Activated CD4-positive, alpha-beta memory T cell treated with anti-CD3 and anti-CD28 coated beads, Interleukin-2, amount 10 ng/mL, durations not matched to agents 7 days and 5 days (primary cell): ENCODE data around the gene POTEJ. TPM values are rescaled to one million over a fixed set of nuclear protein-coding genes. Genes with fewer than 3 reads are reported as not detected.
"Not testable (repeated sequence)": the region's sequence is repeated elsewhere in the genome, so short reads cannot be mapped to it uniquely, and the experiment has no call there.

Source experiments
- CTCF ChIA-PET: fragments of 350-600 bp; sonication (Branson Sonifier 250); formaldehyde crosslinking; loops from one replicate; lab custom pipeline; 2021; ENCODE audit warnings: antibody characterized with exemption, inconsistent platforms; lab: Charles Lee
- POLR2A ChIA-PET: fragments of 350-600 bp; sonication (Branson Sonifier 250); formaldehyde crosslinking; loops from one replicate; lab custom pipeline; 2021; ENCODE audit warnings: antibody characterized with exemption; lab: Charles Lee
- DNase-seq: peaks from one replicate; pipeline ENCODE4 v3.0.0-alpha.2; 2020
- H3K27ac Mint-ChIP-seq: one replicate; pipeline ENCODE4 v1.8.0; 2021; ENCODE audit warnings: mild to moderate bottlenecking, mixed read lengths
- H3K27me3 Mint-ChIP-seq: one replicate; pipeline ENCODE4 v1.8.0; 2021; ENCODE audit warnings: mixed read lengths
- H3K36me3 Mint-ChIP-seq: one replicate; pipeline ENCODE4 v1.8.0; 2021; ENCODE audit warnings: low read depth, mixed read lengths
- H3K4me1 Mint-ChIP-seq: one replicate; pipeline ENCODE4 v1.8.0; 2021; ENCODE audit warnings: mixed read lengths
- H3K4me3 Mint-ChIP-seq: one replicate; pipeline ENCODE4 v1.8.0; 2021; ENCODE audit warnings: mild to moderate bottlenecking, mixed read lengths
- H3K9me3 Mint-ChIP-seq: one replicate; pipeline ENCODE4 v1.8.0; 2021; ENCODE audit warnings: mixed read lengths
- total RNA-seq, 2 experiments: library from RNA; stranded (reverse); gene quantifications; one replicate each; pipeline ENCODE4 v1.2.3, GENCODE V29; 2021

POTEJ gene
- total RNA-seq, 2 experiments from 2014 or later, result not detected

- DNase-seq, H3K9me3 Mint-ChIP-seq, CTCF ChIA-PET, H3K27me3 Mint-ChIP-seq, POLR2A ChIA-PET, H3K36me3 Mint-ChIP-seq, H3K27ac Mint-ChIP-seq, H3K4me3 Mint-ChIP-seq, H3K4me1 Mint-ChIP-seq: not testable (repeated sequence)
These were observed 20.3 kb upstream of the POTEJ start for GRCh38 chr2:130590842-130591359.

GRCh38 chr2:130592791-130593414 lies 18.3 kb upstream of the POTEJ start:
- H3K36me3 Mint-ChIP-seq, CTCF ChIA-PET, POLR2A ChIA-PET, H3K9me3 Mint-ChIP-seq, H3K27me3 Mint-ChIP-seq, DNase-seq, H3K4me3 Mint-ChIP-seq, H3K4me1 Mint-ChIP-seq, H3K27ac Mint-ChIP-seq: not testable (repeated sequence)

- DNase-seq, H3K4me3 Mint-ChIP-seq, H3K4me1 Mint-ChIP-seq, H3K27ac Mint-ChIP-seq, H3K36me3 Mint-ChIP-seq, CTCF ChIA-PET, POLR2A ChIA-PET, H3K27me3 Mint-ChIP-seq, H3K9me3 Mint-ChIP-seq: not testable (repeated sequence)
These were observed 17.2 kb upstream of the POTEJ start for GRCh38 chr2:130594011-130594410.

GRCh38 chr2:130596757-130597156 lies 14.5 kb upstream of the POTEJ start:
- H3K9me3 Mint-ChIP-seq, H3K36me3 Mint-ChIP-seq, H3K4me3 Mint-ChIP-seq, H3K27me3 Mint-ChIP-seq, H3K4me1 Mint-ChIP-seq, POLR2A ChIA-PET, DNase-seq, H3K27ac Mint-ChIP-seq, CTCF ChIA-PET: not testable (repeated sequence)

- H3K4me1 Mint-ChIP-seq, H3K9me3 Mint-ChIP-seq, H3K27ac Mint-ChIP-seq, H3K4me3 Mint-ChIP-seq, H3K36me3 Mint-ChIP-seq, H3K27me3 Mint-ChIP-seq, DNase-seq, POLR2A ChIA-PET, CTCF ChIA-PET: not testable (repeated sequence)
These were observed 13.2 kb upstream of the POTEJ start for GRCh38 chr2:130597994-130598393.

- H3K4me1 Mint-ChIP-seq, POLR2A ChIA-PET, DNase-seq, H3K36me3 Mint-ChIP-seq, H3K27me3 Mint-ChIP-seq, H3K9me3 Mint-ChIP-seq, H3K4me3 Mint-ChIP-seq, H3K27ac Mint-ChIP-seq, CTCF ChIA-PET: not testable (repeated sequence)
These were observed 12.8 kb upstream of the POTEJ start for GRCh38 chr2:130598463-130598862.

- H3K4me3 Mint-ChIP-seq, H3K9me3 Mint-ChIP-seq, POLR2A ChIA-PET, H3K27me3 Mint-ChIP-seq, H3K27ac Mint-ChIP-seq, H3K4me1 Mint-ChIP-seq, CTCF ChIA-PET, DNase-seq, H3K36me3 Mint-ChIP-seq: not testable (repeated sequence)
These were observed 11.8 kb upstream of the POTEJ start, which contains the start of gene CFC1 for GRCh38 chr2:130599393-130599792. Gene CFC1, minus strand, starts transcription at chr2:130599575. Its CDS starts 288 bp downstream, at chr2:130599287.

GRCh38 chr2:130599926-130600325 lies 11.3 kb upstream of the POTEJ start:
- H3K9me3 Mint-ChIP-seq, CTCF ChIA-PET, H3K27me3 Mint-ChIP-seq, H3K27ac Mint-ChIP-seq, H3K36me3 Mint-ChIP-seq, H3K4me3 Mint-ChIP-seq, H3K4me1 Mint-ChIP-seq, DNase-seq, POLR2A ChIA-PET: not testable (repeated sequence)

GRCh38 chr2:130601648-130602302 lies 9.5 kb upstream of the POTEJ start:
- H3K9me3 Mint-ChIP-seq, POLR2A ChIA-PET, H3K4me1 Mint-ChIP-seq, H3K27ac Mint-ChIP-seq, H3K36me3 Mint-ChIP-seq, H3K4me3 Mint-ChIP-seq, H3K27me3 Mint-ChIP-seq, CTCF ChIA-PET, DNase-seq: not testable (repeated sequence)

- H3K9me3 Mint-ChIP-seq, DNase-seq, H3K27ac Mint-ChIP-seq, H3K4me3 Mint-ChIP-seq, H3K4me1 Mint-ChIP-seq, POLR2A ChIA-PET, CTCF ChIA-PET, H3K36me3 Mint-ChIP-seq, H3K27me3 Mint-ChIP-seq: not testable (repeated sequence)
These were observed 2.8 kb upstream of the POTEJ start for GRCh38 chr2:130608276-130609001.

- H3K36me3 Mint-ChIP-seq, POLR2A ChIA-PET, H3K27ac Mint-ChIP-seq, H3K9me3 Mint-ChIP-seq, CTCF ChIA-PET, H3K4me1 Mint-ChIP-seq, H3K4me3 Mint-ChIP-seq, DNase-seq, H3K27me3 Mint-ChIP-seq: not testable (repeated sequence)
These were observed 2.0 kb upstream of the POTEJ start for GRCh38 chr2:130609002-130609920.

GRCh38 chr2:130610486-130610885 lies 754 bp upstream of the POTEJ start:
- CTCF ChIA-PET, H3K27ac Mint-ChIP-seq, H3K27me3 Mint-ChIP-seq, POLR2A ChIA-PET, DNase-seq, H3K36me3 Mint-ChIP-seq, H3K9me3 Mint-ChIP-seq, H3K4me1 Mint-ChIP-seq, H3K4me3 Mint-ChIP-seq: not testable (repeated sequence)
